PC-9 (cell line): Measurements from ENCODE around the gene RIMKLB.

Source experiments
- EZH2 ChIP-seq: fragments of 200-600 bp; sonication (generic); IDR thresholded peaks from 2 replicates; pipeline ENCODE4 v1.8.0; 2017; ENCODE audit warnings: antibody characterized with exemption, low read depth
- TF ChIP-seq, protein P1 (sequence below): fragments of 200-600 bp; sonication (generic); conservative IDR thresholded peaks from 2 replicates; pipeline ENCODE4 v1.6.1; 2017; ENCODE audit warnings: mixed run types, antibody characterized with exemption, mild to moderate bottlenecking, moderate library complexity

DNA sequence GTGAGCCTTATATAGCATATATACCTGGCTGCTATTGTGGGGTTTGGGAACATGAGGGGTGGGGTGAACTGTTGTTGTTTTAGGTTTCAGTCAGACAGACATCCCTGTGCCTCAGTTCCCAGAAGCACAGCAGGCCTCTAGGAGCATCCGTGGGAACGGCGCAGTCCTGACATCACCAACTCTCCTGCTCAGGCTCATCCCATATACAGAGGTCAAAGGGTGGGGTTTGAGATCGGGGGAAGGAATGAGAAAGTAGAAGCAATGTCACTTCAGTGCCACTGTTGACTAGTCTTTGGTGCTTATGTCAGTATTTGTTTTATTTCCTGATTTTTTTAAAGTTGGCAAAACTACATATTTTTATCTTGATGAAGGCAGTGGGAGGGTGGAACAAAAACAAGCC is 81.5 kb downstream of the RIMKLB start:
- TF ChIP-seq EZH2: no peak
- TF ChIP-seq, protein P1, sequence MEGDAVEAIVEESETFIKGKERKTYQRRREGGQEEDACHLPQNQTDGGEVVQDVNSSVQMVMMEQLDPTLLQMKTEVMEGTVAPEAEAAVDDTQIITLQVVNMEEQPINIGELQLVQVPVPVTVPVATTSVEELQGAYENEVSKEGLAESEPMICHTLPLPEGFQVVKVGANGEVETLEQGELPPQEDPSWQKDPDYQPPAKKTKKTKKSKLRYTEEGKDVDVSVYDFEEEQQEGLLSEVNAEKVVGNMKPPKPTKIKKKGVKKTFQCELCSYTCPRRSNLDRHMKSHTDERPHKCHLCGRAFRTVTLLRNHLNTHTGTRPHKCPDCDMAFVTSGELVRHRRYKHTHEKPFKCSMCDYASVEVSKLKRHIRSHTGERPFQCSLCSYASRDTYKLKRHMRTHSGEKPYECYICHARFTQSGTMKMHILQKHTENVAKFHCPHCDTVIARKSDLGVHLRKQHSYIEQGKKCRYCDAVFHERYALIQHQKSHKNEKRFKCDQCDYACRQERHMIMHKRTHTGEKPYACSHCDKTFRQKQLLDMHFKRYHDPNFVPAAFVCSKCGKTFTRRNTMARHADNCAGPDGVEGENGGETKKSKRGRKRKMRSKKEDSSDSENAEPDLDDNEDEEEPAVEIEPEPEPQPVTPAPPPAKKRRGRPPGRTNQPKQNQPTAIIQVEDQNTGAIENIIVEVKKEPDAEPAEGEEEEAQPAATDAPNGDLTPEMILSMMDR: no peak
